Activated CD4-positive, CD25-positive, alpha-beta regulatory T cell treated with anti-CD3 and anti-CD28 coated beads, Interleukin-2, amount 50 U/mL, for 16 hours (primary cell): ENCODE measurements around the gene GPATCH2.

Experiments
- DNase-seq: peaks from one replicate; pipeline ENCODE4 v3.0.0-alpha.2; 2020; ENCODE audit warnings: low read depth, low spot score

GPATCH2 gene

DNA sequence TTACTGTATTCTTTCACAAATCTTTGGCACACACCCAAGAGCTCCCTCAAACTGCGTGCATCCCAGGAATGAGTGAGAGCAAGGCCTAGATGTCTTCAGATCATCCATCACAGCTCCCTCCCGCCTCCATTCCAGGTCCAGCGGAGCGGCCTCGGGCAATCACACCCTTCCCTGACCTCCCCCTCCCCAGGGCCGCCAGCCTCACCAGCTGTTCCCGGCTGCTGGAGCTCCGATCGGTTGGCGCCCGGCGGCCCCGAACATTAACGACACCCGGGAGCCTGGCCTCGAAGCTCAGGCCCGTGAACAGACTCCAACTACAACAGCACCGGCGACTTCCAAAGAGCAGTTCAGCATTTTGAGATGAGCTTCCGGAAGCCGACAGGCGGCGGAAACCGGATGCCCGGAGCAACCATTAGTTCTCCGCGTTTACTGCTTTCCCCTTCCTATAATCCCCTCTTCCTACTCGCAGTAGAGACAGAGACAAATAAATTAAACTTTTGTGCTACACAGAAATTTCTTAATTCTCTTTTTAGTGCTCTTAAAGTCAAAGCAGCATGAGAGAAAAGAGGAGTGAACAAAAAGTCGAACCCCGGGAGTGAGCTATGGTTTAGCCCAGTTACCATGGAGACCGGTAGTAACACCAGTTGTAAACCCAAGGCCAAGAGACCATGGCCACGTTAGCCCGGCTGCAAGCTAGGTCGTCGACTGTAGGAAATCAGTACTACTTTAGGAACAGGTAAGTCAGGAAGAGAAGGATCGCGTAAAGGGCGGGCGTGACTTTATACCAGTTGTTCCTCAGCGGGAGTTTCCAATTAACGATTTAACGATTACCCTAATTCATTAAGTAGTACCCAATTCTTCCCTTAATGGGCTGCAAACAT, at the start of gene GPATCH2, which contains the start of gene SPATA17:
Gene GPATCH2 (minus strand): TSS at position 380 of the 881 bp plus-strand sequence. CDS start 119 bp downstream, at position 261.
Gene SPATA17 (plus strand): TSS at position 634 of the 881 bp plus-strand sequence. CDS start 35 bp downstream, at position 669.
- peak; percentile 65 for DNase-seq

DNA sequence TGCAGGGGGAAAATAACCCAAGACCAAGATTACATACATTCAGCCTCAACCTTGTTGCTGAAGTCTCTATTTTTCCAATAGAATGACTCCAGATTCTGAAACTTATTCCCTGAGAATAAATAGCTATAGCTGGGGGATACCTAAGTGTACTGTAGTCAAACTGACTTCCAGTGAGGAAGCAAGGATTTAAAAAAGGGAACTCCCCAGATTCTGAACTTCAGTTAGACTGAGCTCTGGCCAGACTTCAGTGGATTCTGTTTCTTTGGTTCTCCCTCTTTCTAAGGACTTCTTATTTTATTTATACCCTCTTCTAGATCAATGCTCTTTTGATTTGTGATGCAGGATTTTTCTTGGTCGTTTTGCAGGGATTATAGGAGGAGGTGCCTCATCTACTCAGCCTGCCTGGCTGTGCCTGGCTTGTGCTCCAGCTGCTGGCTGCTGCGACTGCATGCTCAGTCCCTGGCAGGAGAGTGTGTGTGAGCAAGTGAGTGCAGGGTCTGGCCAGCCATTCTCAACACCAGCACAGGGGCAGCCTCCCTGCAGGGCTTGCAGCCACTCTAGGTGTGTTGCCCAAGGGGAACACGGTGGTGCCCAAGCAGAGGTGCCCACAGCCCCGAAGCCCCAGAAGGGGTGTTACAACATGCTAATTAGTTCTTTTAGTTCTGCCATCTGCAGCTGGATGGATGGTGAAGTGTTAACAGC, 43.3 kb upstream of the GPATCH2 start:
- no peak for DNase-seq

DNA sequence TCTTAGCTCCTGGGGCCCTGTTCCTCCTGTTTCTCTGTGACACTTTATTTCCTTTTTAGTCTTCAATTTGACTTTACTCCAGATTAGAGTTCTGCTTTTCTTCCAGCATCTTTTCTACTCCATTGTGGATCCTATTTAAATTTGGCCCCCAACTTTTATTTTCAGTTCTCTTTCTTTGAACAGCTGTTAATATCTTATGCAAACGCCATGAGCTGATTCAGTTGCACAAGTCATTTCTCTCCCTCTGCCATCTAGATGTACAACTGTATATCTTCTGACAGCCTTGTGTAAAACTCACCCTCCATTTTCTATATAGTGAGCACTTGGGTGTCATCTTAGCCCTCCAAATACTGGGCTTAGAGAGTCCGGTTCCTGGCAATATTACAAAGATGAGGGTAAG, 42.5 kb upstream of the GPATCH2 start:
- no peak for DNase-seq

DNA sequence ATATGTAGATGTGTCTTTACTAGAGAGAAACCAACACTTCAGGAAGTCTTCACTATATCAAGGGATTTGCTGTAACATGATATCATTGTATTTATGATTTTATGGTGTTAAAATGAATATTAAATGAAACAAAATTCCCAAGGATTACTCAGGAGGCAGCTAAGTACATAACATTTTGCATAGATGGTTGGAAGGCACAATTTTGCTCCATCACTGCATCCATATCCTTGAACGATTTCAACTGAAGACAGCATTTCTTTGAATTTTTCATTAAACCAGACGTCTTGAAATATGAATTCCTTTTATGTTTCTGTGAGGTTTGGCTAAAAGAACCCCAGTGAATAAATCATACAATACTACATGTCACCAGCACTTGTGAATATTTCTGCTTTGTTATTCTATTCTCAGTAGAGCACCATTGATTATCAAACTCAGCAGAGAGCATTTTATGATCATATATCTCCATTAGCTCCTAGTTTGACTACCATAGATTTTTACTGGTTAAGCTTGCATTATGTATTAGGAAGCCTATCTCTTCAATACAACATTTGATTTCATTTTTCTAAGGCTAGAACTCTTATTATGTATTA, 37.6 kb upstream of the GPATCH2 start:
- no peak for DNase-seq

DNA sequence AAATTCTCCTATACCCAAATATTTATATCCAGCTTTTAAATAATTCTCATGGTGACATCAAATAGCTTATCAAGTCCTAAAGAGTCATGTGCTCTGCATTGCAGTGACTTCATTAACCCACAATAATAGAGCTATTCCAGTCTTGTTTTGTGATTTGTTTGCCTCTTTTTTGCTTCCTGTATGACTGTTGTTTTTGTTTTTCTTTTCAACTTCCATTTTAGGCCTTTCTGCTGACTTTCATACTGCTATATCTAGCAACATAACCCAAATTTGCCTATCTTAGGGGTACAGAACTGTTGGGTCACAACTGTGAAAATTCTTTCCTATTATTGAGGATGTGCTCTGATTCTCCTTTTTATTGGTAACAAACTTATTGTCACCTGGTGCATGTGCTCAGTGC, 30.5 kb upstream of the GPATCH2 start:
- DNase-seq: no peak

DNA sequence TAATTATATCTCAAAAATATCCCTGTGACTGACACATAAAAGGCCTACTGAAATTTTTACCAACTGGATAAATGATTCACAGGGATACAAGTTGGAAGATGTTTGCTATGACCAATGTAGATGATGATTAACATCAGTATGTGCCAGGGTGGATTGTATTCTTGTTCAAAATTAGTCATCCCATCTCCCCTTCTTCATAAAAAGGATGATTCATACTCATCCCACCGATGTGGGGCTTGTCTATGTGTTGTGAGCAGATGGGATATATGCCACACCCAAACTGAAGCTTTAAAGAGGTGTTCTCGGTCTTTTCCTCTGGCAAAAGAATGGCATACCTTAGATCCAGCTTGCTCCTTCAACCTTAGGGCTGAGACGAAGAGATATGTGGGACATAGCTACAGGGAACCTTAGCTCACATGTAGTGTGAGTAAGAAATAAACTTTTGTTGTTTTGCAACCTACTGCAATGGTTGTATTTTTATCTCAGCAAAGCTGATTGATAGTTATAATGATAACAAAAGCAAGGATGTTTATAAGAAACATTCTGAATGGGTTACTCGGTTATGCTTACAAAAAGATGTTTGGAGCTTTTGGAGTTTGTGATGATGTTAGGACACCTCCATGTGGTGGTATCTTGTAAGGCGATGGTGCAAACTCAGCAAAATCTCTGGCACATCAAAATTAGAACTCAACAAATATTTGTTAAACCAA, 29.6 kb upstream of the GPATCH2 start:
- no peak for DNase-seq

DNA sequence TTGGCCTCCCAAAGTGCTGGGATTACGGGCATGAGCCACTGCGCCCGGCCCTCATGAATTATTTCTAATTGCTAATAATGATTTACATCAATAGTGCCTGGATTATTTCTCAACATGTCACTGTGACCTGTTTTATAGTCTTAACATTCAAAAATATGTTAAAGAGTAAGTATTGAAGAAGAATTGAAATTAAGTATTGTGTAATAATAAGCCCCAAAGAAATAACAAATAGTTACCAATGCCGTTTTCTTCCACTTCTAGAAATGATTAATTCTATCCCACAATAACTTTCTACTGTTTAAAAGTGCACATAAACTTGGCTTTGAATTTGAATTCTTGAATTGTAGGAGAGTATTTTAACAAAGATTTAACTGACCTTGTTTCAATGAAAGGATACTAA, 19.8 kb upstream of the GPATCH2 start:
- DNase-seq: no peak

DNA sequence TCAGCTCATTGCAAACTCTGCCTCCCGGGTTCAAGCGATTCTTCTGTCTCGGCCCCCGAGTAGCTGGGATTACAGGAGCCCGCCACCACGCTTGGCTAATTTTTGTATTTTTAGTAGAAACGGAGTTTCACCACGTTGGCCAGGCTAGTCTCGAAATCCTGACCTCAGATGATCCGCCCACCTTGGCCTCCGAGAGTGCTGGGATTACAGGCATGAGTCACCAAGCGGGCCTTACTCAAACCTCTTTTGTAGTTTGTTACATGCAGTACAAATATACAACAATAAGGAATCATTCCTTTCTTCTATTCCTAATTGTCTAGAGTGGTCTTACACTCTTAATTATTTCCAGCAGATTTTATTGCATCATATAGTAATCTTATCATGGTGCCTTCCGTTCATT, 16.9 kb upstream of the GPATCH2 start:
- no peak for DNase-seq

DNA sequence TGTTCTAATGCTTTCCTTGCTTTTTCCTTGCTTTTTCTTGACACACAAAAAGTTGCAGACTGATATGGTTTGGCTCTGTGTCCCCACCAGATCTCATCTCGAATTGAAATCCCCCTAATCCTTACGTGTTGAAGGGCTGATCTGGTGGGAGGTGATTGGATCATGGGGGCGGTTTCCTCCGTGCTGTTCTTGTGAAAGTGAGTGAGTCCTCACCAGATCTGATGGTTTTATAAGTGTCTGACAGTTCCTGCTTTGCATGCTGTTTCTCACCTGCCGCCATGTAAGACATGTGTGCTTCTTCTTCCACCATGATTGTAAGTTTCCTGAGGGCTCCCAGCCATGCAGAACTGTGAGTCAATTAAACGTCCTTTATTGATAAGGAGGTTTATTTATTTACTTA, 11.6 kb upstream of the GPATCH2 start:
- DNase-seq: no peak

DNA sequence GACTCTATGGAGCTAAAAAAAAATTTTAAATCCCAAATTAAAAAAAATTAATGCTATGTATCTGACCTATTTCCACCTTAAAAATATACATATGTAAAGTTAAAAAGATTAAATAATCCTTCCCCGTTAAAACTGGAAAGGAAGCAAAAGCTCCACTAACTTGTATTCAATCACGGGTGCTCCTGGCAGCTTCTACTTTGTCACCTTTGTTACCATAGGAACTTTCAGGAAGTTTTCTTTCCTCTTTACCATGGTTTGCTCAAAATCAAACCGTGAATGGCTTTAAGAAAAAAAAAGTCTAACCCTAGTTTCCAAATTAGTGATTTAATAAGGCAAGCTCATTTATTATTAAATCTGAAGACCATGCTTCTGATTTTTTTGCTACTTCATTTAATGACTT, 3.5 kb downstream of the GPATCH2 start:
- DNase-seq: no peak

DNA sequence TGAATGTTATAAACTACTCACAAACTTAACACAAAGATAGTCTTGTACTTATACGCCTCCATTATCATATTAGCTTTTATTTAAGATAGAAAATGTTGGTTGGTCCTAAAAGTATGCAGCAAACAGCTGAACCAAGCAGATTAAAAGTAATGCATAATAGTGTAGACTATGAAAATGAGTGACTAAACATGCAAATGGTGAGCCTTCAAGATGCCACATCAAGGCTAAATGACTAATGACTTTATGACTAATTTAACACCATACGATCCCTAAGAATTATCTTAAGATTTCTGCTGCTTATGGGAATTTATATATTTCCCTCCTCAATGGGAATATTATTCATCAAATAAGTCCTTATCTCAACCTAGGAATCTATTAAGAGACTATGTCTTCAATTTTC, 4.6 kb downstream of the GPATCH2 start:
- DNase-seq: no peak

DNA sequence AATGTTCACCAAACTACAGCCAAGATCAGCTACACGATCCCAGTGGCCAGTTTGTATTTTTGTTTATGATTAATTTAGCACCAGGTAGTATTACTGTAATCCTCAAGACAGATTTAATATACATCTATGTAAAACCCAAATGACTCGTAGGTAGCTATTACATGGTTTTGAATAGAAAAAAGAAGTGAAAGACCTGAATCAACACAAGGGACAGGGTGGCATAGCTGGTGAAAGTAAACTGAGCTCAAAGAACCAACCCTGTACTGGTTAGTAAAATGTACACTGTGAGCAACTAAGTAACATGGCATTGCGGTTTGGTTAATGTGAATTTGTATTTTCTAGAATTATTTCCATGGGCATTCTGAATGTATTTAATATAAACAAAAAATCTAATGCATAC, 8.8 kb downstream of the GPATCH2 start:
- DNase-seq: no peak

DNA sequence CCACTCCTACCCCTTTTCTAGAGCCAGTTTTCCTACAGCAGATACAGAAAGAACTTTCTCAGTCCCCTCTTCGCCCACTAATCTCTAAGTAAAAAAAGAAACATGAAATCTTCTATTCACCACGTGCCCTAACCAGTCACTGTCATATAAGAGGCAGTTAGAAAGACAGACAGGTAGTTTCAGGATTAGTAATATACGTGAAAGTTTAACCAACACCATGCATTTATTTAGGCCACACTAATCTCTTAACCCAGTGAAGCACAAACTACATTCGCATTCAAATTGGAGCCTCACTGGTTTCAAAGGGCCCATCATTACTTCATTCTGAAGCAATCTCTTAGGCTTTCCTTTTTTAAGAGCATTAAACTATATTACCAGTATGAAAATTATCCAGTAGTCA, 10.1 kb downstream of the GPATCH2 start:
- DNase-seq: no peak

DNA sequence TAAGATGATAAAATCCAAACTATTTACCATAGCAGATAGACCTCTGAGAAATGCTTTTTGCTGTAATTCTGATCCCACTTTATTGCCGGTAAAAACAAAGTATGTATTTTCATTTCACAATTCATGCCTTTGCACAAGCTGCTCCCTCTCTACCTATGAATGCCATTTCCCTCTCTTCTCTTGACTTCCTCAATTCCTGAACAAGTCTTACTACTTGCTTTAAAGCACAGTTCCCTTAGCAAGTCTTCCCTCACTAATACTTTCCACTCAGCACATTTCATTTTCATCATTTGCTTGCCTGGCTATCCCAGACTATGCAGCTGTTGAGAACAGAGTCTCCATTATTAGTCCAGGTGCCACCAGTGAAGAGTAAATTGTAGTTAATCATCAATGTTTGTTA, 13.8 kb downstream of the GPATCH2 start:
- DNase-seq: no peak

DNA sequence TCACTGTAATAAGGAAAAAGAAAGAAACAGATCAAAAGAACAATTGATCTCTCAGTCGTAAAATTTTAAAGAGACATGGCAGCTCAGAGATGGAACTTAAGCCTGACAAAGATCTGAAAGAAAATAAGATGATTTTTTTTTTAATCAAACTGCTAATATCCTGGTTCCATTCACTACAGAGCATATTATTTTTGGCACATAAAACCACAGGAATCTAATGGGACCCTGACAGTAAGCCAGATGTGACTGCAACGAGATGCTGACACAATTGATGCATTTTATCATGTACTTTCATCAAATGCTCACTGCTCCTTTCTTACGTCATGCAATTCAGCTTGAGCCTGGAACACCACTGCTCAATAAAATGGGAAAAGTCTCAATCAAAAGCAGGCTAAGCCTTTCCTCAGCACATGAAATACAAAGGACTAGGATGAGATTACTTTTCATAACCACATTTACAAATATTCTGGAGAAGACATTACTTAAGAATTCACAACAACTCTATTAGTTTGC, 16.6 kb downstream of the GPATCH2 start:
- no peak for DNase-seq

DNA sequence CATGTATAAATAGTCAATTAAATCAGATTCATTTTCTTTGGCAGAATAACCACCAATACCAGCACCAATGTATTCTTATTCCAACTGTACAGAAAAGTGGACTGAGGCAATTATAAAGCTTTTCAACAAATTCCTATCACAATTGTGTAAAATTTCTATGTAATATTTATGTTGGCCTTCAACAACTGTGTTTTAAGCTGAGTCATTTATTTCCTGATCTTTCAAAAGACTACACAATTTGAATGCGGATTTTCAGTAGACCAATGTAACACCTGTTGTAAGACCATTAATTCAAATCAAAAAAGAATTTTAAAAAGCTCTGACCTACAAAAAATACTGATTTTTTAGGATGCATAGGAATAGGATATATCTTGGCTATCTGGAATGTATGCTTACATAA, 25.5 kb downstream of the GPATCH2 start:
- DNase-seq: no peak

DNA sequence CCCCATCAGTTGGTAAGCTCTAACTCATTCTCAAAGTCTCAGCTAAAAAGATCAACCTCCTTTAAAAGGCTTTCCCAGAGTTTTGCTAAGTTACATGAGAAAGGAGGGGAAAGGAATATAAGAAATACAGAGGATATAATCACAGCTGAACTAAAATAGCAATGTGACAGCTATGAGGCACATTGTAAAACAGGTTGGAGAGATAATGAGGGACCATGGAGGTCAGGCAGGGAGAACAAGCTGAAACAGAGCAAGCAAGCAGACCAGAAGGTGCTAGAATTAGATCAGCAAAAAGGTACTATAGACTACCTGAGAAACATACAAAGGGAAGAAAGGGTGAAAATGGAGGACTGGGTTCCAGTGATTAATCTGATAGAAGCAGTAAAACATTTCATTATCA, 28.5 kb downstream of the GPATCH2 start:
- DNase-seq: no peak

DNA sequence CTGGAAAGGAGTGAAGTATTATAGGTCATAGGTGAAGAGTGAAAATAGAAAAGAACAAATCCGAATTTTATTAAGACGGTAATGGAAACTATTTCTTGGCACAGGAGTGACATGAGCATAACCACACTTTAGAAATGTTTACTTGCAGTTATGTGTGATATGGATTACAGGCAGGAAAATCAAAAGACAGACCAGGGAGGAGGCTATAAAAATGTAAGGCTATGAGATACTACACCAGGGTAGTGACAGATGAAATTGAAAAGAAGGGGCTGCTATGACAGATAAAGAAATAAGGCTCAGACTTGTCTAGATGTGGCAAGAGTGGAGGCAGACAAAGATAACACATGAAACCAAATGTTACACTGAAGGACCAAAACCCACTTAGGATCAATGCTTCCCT, 31.7 kb downstream of the GPATCH2 start:
- no peak for DNase-seq

DNA sequence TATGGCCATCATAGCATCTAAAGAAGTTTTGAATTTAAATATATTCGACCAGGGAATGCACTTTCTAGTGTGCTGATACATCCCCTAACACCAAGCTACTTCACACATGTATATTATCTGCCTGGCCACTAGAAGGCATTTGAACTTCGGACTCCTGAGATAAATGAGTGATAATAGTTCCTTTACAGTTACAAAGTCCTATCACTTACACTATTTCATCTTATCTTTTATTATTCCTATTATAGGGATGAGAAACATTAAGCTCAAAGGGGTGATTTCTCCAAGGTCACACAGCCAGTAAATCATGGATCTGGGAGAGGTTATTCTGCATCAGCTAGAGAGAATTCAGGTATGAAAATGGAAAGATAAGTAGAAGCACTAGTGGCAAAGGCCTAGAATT, 40.3 kb downstream of the GPATCH2 start:
- no peak for DNase-seq

DNA sequence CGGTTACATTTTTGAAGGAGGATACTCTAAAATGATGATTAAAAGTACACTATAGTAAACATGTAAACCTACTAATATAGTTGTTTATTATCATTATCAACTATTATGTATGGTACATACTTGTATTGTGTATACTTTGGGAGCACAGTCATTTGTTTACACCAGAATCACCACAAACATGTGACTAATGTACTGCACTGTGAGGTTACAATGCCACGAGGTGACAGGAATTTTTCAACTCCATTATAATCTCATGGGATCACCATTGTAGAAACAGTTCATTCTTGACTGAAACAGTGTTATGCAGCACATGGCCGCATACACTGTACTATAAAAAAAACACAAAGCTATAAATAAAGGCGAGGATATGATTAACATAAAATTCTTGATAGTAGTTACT, 44.3 kb downstream of the GPATCH2 start:
- DNase-seq: no peak

DNA sequence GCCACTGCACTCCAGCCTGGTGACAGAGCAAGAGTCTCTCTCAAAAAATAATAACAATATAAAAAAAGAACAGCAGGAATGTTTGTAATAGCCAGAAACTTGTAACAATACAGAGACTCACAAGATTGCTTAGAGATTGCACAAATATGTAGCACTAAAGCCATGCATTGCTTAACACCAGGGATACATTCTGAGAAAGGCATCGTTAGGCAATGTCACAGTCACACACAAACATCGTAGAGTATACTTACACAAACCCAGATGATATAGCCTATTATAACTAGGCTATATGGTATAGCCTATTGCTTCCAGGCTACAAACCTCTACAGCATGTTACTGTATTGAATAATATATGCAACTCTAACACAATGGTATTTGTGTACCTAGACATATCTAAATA, 45.3 kb downstream of the GPATCH2 start:
- DNase-seq: no peak
